Stimulated activated CD8-positive, alpha-beta memory T cell treated with anti-CD3 and anti-CD28 coated beads, Interleukin-15, amount 100 ng/mL, for 24 hours (primary cell): ENCODE results near the gene CRELD2.

Experiments
- DNase-seq: peaks from one replicate; pipeline ENCODE4 v3.0.0-alpha.2; 2020; ENCODE audit warnings: low read depth

CRELD2 gene

DNA sequence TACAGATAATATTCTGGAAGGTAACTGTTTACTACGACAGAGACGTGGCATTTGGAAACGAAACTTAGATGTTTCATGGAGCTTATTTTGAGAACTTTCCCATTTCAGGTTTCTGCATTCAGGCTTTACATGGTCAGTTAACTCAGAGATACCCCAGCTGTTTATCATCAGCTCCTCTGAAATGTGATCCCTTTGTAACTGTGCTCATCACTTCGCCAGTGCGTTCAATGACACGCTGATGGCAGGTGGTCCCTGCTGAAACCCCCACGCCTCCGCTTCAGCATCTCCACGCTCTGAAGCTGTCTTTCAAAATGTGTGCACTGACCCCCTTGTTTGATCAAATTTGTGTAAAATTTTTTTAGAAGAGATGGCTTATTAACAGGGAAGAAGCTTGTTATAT, 30.7 kb upstream of the CRELD2 start:
- DNase-seq = no peak

DNA sequence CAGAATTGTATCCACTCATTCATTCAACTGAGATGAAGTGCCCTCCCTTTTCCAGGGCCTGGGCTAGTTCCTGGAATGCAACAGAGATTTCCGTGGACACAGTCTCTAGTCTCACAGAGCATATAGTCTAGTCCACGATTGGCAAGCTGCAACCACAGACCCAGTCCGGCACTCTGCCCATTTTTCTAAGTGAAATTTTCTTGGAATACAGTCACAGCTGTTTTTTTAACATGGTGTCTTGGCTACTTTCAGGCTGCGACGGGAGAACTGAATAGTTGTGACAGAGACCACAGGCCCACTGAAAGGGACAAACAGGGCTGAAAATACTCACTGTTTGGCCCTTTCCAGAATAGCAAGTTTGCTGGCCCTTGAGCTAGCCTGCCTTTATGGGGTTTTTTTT, 29.4 kb upstream of the CRELD2 start:
- DNase-seq = no peak

DNA sequence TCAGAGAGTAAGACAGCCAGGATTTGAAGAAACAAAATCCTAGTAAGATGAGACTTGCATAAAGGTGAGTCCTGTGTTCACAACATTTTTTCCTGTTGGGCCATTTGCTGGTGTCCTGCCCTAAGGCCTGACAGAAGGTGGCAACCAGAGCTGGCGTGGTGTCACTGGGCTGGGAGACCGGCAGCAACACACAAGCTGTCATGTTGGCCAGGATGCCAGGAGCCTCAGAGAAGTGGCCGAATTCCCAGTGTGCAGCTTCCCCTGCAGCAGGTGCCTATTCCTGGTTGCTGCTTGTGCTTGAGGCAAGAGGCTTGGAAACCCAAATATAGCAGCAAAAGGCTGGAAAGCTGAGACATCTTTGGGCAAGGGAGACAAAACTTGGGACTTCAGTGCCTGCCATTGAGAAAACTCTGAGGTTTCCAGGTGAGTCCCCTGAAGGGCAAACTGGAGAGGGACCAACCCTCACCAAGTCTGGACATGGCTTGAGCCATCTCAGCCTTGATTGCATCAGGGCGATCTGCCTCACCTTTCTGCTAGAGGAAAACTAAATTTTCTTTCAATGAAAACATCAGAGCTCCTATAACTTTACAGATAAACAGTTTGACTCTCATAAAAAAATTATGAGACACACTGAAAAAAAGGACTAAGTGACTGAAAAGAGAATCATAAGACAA, 26.1 kb upstream of the CRELD2 start:
- DNase-seq = no peak

DNA sequence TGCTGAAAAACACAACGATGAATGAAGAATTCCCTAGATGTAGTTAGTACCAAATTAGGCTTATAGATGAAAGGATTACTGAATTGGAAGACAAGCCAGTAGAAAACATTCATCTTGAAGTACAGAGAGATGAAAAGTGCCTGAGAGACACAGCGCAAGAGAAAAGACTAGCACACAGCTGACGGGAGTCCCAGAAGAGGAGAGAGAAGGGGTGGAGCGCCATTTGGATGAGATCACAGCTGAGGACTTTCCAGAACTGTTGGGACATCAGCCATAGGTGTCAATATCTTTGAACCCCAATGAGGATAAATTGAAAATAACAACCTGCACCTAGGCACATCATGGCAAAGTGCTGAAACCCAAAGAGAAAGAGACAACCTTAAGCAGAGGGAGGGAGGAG, 25.4 kb upstream of the CRELD2 start:
- DNase-seq = no peak

DNA sequence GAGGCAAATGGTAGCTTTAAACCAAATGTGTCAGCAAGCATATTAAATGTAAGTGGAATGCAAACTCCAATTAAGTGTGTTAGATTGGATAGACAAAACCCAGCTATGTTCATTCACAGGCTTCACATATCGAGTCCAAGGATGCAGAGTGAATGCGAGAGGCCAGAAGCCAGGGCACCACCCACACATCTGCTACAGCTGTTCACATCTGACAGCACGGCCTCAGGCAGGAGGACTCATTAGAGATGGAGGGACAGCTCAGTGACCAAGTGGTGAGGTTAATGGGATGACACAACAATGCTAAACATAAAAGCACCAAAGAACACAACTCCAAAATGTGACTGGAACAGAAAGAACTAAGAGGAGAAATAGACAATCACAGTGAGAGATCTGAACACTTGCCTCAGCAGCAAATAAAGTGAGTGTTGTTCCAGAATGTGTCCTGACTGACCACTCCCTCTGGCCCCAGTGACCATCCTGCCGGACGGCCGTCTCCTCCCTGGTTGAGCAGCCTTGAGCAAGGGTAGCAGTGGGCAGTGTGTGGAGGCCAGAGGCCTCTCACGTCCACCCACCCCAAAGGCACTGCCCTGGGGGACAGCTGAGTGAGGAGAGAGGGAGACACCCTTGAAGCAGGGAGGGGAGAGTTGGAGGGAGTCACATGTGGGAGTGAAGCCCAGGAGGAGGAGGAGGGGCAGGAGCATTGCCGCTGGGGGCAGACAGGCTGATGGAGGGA, 23.9 kb upstream of the CRELD2 start:
- DNase-seq = no peak

DNA sequence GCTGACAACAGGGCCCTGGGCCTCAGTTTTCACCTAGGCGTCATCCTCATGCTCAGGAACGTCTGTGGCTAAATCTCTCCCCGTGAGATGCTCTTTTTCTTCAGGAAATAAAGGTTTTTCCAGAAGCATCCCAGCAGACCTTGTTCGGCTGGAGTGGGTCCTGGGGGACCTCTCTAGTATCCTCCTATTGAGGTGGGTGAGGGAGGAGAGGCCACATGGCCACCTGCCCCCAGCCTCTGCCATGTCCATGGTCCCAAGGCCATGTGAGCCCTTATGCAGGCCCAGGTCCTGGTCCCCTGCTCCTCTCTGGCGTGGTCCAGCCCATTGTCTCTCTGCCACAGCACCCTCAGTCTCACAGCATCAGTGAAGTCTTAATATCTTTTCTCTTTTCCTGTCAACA, 22.2 kb upstream of the CRELD2 start:
- no peak for DNase-seq

DNA sequence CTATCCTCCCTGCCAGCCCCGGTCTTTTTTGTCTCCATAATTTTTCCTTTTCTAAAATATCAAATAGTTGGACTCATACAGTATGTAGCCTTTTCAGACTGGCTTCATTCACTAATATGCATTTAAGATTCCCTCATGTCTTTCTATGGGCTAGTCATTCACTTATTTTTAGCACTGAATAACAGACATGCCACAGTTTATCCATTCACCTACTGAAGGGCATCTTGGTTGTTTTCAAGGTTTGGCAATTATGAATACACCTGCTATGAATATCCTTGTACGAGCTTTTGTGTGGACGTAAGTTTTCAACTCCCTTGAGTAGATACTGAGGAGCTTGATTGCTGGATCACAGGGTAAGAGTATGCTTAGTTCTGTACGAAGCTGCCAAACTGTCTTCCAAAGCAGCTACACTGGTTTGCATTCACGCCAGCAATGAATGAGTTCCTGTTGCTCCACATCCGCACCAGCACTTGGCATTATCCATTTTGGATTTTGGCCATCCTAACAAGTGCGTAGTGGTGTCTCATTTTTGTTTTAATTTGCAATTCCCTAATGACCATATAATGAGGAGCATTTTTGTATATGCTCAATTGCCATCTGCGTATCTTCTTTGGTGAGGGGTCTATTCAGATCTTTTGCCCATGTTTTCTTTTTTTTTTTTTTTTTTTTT, 21.3 kb upstream of the CRELD2 start:
- DNase-seq = no peak

DNA sequence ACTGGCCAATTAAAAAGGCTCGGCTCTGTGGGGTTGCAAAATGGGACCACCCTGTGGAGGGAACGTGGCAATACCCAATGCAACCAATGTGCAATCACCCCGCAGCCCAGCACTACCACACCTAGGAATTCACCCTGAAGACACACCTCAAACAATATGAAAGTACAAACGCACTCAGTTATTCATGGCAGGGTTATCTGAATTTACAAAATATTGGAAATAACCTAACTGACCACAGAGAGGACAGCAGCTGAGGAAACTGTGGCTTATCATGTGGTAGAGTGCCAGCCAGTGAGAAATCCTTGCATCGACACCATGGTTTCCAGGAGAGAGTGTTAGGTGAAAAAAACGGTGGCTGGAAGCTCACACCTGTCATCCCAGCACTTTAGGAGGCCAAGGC, 18.9 kb upstream of the CRELD2 start:
- no peak for DNase-seq

DNA sequence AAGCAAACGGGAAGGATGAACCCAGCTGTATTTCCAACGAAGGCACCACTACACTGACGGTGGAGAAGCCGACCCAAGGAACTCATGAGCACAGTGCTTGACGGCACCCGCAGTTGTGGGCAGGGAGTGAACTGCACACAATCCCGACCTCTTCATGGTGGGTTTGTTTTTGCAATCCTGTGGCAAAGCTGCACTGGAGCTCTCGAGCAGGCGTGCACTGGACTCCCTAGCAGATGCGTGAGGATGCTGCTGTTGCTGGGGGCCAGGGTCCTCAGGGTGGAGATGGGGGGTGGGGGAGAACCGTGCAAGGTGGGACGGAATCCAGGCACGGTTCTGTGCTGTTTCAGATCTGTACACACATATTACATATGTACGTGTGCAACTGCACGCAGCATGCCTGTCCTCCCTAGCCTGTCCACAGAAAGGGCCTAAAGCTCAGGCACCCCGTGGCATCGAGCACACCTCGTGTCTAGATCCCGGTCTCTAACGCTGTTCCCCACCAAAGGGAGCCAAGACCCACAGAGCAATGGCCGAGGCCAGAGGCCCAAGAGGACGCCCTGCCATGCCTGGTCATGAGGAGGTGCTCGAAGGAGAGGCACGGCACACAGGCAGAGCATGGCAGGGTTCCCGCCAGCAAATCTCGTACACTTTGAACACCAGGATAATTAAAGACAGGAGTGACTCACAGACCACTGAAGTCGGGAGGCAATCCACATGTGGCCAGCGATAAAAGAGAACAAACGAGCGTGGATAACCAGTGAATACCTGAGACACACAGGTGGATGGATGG, 17.8 kb upstream of the CRELD2 start:
- no peak for DNase-seq

DNA sequence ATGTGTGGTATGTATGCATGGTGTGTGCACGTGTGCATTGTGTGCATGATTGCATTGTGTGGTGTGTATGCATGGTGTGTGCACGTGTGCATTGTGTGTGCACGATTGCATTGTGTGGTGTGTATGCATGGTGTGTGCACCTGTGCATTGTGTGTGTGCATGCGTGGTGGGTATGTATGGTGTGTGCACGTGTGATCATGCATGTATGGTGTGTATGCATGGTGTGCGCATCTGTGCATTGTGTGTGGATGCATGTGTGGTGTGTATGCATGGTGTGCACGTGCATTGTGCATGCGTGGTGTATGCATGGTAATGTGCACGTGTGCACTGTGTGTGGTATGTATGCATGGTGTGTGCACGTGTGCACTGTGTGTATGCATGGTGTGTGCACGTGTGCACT, 17.0 kb upstream of the CRELD2 start:
- no peak for DNase-seq

DNA sequence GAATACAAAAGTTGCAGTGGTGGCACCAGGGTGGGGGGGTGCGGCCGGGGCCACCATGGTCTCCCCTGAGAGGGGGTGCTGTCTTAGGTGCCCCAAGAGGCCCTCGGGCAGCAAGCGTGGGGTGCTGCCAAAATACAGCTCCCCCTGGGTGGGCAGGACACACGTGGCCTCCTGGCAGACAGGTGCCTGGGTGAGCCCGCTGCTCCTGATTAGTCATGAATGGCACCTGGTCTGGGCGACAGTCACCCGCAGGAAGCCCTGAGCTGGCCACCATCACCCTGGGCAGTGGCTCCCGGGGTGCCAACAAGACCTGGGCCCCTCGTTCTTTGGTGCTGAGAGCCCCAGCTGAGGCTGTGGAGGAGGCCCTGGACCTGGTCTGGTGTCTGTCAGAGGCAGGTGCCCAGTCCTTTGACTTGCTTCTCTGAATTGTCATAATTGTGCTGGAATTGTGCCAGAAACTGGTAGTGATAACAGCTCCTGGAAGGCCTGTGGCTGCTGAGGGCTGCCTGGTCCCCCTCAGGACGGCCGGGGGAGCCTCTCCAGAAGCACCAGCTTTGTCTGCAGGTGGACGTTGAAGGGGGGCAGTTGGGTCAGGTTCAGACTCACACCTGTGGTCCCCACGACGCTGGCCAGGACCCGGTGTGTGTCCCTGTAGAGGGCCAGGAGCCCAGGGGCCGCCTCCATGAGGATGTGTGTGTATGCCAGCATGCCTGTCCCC, 15.0 kb upstream of the CRELD2 start:
- no peak for DNase-seq

DNA sequence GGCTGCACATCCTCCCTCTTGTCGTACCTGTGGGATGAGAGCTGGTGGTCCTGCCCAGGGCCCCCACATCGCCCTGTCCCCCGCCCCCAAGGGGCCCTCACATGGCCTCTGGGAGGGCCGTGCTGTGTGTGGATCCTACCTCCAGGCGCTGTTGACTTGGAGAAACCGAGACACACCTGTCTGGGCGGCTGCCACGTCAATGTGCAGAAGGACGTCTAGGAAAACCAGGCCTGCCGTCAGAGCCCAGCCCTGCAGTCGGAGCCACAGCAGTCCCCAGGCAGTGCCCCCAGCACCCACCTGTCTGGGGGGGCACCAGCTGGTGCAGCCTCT, 14.4 kb upstream of the CRELD2 start:
- DNase-seq = no peak

DNA sequence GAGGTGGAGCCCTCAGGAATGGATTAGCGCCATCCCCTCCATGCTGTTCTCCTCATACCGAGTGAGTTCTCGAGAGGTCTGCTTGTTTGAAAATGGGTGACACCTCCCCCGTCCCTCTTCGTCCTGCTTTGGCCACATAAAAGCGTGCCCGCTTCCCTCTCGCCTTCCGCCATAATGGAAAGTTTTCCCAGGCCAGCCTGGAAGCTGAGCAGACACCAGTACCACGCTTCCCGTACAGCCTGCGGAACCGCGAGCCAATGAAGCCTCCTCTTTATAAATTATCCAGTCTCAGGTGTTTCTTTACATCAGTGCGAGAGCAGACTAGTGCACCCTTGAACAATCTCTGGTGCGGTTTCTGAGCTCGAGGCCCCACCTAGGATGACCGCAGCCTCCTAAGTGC, 13.0 kb upstream of the CRELD2 start:
- no peak for DNase-seq

DNA sequence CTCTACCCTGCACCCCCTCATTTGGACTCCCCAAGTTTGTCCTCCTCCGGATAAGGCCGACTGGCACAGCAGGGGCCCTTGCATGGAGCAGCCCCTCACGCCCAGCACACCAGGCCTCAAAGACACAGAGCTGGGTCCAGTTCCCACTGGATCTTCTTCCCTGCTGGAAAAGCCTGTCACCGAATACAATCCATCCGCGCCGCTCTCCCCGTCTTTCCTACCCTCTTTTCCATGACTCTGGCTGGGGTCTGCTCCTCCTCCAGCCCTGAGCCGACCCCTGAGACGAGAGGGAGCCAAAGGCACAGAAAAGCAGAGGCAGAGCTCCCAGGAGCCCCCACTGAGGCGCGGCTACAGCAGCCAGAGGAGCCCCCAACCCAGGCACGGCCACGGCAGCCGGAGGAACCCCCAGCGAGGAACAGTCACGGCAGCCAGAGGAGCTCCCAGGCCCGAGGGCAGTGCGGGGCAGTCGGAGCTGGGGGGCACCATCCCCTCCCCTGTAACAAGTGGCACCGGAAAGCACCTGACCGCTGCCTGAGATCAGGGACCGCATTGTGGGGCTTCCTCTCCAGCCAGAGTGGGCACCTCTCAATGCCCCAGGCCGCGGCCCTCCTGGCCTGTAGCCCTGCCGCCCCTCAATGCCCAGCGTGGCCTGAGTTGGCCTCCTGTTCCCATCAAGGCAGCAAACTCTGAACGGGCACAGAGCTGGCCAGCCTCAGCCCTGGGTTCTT, 12.2 kb upstream of the CRELD2 start:
- DNase-seq = no peak

DNA sequence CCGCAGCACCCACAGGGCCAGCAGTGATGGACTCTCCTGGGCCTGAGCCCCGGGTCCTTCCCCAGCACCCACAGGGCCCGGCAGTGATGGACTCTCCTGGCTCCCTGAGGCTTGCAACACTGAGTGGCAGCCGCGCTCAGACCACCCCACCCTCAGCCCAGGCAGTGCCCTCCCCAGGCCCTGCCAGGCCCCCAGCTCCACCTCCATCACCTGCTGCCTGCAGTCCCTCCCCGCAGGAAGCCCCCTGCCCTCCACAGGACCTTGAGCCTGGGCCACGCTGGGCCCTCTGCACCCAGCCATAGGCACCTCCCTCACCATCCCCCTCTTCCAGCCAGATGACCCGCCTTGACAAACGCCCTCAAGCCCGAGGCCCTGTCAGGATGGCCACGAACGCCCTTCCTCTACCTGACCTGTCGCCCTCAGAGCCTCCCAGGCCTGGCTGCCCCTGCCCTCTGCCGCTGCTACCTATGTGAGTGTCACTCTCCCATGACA, 11.6 kb upstream of the CRELD2 start:
- DNase-seq = no peak

DNA sequence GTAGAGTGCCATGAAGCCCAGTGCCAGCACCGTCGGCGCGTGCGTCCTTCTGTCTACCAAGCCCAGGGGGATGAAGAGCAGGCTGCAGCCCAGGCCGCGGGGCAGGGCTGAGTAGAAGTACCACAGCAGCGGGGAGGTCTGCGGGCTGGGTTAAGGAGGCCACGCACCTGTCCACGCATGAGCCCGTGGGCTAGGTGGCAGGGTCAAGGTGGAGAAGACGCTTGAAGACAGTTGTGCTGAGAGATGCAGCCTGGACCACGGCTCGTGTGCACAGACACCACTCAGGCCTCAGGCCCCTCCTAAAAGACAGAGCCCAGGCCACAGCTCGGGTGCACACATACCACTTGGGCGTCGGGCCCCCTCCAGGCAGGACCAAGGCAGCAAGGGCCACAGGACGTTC, 10.6 kb upstream of the CRELD2 start:
- no peak for DNase-seq

DNA sequence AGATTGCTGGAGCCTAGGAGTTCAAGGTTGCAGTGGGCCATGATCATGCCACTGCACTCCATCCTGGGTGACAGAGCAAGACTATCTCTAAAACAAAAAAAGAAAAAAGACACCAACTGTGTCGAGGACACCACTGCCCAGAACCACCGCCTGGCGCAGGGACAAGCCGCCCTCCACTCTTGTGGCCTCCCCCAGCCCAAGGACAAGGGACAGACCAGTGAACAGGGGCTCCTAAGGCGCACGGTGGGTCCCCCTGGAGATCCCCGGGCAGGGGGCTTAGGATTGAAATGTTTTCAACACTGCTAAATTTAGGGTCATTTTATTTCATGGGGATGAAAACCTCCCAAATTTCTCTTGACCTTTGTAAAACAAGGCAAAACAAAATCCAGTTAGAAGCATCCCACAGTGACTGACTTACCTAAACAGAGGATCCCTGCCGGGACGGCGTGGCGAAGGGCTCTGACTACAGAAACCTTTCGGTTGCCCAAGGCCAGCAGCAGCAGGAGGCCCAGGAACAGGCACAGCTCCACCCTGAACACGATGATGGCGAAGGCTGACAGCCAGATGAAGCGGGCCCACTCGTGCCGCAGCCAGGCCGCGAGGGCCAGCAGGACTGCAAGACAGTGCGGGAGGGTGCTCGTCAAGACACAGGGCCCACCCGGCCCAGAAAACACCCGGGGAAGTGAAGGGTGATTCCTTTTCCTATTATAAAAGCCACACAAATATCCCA, 8.8 kb upstream of the CRELD2 start:
- no peak for DNase-seq

DNA sequence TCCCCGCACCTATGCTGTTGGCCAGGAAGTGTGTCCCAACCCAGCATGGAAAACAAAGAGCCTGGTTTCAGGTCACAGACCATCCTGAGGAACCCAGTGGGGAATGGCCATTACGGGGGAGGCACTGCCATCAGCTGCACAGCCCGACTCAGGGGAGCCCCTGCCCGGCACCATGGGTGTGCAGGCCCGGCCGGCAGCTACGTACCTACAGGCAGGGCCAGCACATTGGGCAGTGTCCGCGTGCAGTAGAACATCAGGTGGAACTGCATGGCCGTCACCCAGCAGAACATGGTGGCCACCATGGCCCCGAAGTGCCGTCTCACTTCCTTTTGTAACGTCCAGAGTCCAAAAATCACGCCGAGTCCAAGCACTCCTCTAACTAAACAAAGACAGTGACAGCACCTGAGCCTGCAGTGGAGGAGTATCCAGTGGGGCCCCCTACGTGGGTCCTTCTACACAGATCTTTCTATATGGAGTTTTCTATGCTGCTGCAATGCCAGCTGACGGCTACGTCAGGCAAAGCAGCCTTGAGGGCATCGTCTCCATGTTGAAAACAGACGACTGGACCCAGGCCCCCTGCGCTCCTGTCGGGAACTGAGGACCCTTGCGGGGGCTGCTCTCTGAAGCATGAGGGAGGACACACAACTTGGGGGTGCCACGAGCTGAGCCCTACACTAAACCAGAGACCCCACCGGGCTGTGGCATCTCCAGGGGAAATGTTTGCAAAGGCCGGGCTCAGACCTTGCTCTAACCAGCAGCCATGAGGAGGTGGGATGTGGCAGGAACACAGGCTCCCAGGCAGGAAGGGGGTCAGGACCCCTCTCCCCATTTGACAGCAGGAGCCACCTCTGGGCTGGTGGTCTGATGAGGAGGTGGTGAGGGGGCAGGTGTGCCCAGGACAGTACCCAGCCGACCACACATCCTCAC, 7.9 kb upstream of the CRELD2 start:
- no peak for DNase-seq

DNA sequence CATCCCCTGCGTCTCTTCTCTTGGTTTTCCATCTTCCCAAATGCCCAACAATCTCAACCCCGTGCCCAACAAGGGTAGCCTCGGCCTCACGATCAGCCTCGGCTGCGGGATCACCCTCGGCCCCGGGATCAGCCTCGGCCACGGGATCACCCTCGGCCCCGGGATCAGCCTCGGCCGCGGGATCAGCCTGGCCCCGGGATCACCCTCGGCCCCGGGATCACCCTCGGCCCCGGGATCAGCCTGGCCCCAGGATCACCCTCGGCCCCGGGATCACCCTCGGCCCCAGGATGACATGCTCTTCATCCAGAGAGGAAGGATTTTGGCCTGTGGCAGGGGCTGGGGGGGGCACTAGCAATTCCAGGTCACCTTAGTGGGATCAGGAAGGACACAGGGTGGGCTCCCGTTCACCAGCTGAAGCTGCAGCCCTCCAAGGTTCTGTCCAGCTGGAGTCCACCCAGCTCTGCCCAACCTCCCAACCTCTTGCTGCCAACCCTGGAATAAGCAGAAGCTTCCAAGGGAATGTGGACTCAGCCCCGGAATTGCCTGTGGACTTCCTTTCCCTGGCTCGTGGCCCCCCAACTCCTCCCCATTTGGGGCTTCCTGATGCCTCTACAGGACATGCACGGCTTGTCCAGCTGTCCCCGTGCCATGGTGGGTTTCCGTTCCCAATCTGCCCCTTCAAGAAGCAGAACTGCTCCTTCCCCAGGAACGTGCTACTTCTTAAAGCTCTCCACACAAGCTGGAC, 6.4 kb upstream of the CRELD2 start:
- no peak for DNase-seq
